Stimulated activated CD8-positive, alpha-beta memory T cell treated with anti-CD3 and anti-CD28 coated beads, Interleukin-15, amount 100 ng/mL, for 24 hours (primary cell): ENCODE data around the gene KLHL26.

Experiments used
- DNase-seq: peaks from one replicate; pipeline ENCODE4 v3.0.0-alpha.2; 2020; ENCODE audit warnings: low read depth

The KLHL26 gene

DNA sequence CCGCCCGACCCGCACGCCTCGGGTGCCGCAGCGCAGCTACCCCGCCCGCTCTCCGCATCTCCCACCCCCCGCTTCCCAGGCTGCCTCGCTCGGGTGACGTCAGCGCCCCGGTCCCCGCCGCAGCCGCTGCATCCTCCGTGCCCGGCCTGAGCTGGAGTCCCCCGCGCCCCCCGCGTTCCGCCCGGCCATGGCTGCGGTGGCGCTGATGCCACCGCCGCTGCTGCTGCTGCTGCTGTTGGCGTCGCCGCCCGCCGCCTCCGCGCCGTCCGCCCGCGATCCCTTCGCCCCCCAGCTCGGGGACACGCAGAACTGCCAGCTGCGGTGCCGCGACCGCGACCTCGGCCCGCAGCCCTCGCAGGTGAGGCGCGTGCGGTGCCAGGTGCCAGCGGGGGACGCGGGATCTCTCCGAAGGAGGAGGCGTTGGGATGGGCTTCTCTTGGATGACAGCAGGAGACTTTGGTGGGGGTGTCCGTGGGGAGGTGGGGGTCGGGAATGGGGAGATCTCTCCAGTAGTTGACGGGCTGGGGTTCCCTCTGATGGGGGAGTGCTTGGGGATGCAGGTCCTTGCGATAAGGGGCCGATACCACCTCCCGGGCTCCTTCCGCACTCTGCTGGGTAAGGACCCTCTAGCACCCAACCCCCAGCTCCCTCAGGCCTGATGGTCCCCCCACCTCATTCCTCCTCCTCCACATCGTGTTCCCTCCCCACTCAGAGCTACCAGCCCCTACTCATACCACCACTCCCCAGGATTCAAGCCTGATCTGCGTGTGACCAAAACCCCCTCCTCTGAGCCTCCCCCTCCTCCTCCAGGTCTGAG is 23.8 kb upstream of the KLHL26 start, which contains the start of gene TMEM59L:
Gene TMEM59L, plus strand, starts transcription at position 99 of the 817 bp plus-strand sequence. Its CDS starts 89 bp downstream, at position 188.
- DNase-seq: no peak

DNA sequence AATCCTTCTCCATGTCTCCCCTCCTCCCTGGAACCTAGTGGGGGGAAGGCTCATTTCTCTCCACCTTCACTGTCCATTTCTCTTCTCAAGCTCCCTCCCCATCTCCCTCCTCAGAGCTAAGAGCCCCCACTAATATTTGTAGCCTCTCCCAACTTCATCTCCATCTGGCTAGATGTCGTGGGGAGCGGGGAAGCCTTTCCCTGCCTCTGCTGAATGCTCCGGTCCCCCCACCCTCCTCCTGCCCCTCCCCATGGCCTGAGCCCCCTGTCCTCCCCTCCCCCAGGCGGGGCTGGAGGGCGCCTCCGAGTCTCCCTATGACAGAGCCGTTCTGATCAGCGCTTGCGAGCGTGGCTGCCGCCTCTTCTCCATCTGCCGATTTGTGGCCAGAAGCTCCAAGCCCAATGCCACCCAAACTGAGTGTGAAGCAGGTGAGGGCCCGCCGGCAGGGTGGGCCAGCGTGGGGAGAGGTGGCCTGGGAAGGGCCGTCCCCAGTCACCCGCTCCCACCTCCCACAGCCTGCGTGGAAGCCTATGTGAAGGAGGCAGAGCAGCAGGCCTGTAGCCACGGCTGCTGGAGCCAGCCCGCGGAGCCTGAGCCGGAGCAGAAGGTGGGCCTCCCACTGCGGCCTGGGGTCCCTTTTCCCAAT is 23.1 kb upstream of the KLHL26 start:
- no peak for DNase-seq

DNA sequence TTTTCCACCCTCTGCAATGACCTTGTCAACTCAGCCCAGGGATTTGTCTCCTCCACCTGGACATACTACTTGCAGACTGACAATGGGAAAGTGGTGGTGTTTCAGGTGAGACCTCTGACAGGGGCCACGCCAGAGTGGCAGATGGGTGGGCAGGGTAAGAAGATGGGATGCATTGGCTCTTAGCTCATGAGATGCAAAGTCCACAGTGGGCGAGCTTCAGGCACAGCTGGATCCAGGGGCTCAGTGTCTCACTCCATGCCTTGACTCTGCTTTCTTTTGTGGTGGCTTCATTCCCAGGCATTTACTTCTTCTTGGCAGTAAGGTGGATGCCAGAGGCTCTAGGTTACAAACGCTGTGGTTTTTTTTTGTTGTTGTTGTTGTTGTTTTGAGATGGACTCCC is 20.8 kb upstream of the KLHL26 start:
- DNase-seq: no peak

DNA sequence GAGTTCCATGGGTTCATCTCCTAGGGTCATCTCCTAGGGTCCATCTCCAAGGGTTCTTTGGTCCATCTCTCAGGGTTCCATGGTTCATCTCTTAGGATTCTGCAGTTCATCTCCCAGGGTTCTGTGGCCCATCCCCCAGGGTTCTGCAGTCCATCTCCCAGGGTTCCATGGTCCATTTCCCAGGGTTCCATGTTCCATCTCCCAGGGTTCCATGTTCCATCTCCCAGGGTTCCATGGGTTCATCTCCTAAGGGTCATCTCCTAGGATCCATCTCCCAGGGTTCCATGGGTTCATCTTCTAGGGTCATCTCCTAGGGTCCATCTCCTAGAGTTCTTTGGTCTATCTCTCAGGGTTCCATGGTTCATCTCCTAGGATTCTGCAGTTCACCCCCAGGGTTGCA is 19.3 kb upstream of the KLHL26 start:
- DNase-seq: no peak

DNA sequence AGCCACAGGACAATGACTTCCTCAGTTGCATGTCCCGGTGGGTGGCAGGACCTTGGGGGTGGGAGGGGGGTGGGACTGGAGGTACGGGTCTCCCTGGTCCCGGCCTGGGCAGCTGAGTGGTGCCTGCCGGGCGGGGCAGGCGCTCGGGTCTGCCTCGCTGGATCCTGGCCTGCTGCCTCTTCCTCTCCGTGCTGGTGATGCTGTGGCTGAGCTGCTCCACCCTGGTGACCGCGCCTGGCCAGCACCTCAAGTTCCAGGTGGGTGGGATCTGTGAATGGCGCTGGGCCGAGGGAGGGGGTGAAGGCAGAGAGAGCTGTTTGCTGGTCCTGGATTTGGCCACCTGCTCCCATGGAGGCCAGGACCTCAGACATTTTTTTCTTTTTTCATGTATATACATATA is 18.6 kb upstream of the KLHL26 start:
- no peak for DNase-seq

DNA sequence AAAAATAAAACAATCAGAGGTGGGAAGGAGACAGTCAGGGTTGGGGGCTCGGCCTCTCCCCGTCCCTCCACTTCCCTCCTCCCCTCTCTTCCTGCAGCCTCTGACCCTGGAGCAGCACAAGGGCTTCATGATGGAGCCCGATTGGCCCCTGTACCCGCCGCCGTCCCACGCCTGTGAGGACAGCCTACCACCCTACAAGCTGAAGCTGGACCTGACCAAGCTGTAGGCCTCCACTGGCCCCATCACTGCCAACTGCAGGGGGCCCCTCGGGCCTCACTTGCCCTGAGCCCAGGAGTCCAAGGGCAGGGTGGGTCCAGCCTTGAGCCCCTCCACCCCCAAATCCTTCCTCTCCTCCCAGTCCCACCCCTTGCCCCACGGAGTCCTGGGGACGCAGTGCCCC is 16.5 kb upstream of the KLHL26 start:
- no peak for DNase-seq

DNA sequence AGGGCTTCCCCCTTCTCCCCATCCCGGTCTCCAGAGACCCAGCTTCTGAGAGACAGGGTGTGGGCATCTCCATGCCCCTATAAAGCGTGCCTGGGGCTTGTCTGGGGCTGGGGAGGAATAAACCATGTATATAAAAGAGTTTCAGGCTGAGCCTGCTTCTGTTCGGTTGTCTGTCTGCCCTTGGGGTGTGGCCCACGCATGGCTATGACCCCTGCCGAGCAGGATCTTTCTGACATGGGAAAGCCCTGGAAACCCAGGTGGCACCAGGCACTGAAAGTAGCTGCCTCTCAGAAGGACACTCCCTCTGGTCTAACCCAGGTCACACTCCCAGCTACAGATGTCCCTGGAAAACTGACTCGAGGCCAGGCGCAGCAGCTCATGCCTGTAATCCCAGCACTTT is 15.9 kb upstream of the KLHL26 start:
- DNase-seq: no peak

DNA sequence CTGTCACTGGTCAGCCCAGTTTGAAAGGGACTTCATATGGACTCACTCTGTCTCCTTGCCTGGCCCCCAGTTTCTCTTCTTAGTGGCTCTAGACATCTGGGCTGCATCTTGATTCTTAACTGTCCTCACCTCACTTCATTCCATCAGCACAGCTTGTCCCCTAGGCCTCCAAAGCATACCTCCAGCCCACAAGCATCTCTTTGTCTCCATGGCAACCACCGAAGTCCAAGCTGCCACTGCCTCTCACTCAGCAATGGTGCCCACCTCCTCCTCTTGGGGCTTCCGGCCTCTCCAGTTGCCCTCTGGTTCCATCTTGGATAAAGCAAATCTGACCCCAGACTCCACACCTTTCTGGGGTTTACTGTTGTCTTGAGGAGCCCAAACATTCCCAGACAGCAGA is 9.9 kb upstream of the KLHL26 start:
- no peak for DNase-seq

DNA sequence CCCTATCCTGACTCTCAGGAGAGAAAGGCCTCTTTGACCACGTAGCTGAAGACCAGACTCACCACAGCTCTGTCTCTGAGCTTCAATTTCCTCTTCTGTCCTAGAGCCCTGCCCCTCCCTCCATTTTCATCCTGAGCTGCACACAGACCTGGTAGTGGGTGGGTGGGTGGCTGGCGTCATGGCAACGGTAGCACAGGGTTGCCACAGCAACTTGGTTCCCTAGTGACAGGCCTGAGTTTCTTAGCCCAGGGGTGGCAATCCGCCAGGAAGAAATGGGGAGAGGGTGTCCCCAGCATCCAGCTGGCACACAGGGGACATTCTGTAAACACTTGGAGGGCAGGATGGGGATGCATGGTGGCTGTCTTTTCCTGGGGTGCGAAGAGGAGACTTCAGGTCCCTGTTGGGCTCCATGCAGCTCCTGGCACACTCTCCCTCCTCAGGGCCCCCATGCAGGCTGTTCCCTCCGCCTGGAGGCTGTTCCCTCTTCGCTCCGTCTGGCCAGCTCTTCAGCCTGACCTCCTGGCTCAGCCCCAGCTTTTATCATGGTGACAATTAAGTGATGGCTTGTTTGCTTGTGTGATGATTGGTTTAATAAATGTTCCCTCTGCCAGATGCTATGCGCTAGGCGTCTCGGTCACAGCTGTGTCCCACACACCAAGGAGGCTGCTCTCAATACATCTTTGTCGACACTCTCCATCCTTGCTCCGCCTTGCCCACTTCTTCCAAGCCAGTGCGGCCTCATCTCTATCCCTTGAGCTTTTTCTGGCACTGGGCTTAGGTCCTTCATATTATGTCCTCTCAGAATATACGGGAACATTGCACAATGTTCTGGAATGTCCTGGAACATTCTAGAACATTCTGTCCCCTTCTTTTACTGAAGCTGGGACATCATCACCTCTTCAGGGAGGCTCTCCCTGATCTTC is 7.4 kb upstream of the KLHL26 start:
- DNase-seq: no peak

DNA sequence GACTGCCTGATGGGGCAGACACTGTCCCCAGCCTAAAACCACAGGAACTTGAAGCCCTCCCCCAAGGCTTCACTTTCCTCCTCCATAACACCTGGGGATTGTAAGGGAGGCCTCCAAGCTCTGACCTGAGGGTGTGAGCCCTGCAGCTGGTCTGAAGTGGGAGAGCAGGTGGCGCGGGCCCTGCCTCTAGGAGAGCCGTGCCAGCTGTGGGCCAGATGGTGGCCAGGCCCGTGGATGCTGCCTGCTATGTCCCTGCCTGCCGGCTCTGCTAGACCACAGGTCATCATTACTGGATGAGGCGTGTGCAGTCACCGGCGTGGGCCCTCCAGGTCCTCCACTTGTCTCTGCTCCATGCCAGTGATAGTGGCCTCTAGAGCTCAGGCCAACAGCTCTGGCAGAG is 3.5 kb upstream of the KLHL26 start:
- DNase-seq: no peak

DNA sequence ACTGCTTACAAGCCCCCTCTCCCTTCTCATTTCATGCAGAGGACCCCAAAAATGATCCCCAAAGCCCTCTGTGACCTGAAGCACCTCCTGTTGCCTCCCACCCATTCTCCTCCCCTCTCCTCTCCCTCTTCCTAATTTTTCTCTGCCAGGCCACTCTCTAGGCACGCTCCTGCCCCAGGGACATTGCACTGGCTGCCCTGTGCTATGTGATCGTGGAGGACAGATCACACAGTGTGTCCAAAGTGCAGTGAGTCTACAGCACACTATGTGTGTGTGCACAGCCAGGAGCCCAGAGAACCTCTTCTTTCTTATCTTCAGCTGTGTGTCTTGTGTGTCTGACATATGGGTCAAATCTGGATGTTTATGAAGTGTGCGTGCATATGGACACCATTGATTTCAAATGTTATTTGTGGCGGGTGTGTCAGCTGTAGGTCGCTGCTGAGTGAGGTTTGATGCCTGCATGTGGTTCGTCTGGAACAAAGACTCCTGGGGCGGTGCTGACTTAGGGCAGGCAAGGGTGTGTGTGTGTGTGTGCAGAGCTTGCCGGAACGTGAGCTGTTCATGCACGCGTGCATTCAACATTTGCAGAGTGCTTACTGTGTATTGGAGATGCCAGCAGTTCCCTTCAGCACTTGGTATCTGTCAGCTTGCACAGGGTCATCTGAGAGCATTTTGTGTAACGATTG is 2.1 kb upstream of the KLHL26 start:
- no peak for DNase-seq

DNA sequence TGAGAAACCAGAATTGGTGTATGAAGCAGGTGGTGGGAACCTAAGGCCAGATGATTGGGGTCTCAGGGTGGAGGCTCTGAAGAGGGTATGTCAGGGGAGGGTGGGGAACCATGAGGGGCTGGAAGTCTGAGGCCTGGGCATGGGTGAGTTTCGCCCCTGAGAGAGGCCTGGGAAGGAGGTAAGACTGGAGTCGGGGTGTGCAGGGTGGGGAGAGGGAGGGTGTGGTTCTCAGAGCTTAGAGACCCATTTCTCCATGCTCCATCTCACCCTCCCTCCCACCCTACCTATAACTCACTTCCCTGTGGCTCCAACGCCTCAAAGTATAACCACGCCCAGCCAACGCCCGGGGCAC is 1.0 kb upstream of the KLHL26 start:
- no peak for DNase-seq

DNA sequence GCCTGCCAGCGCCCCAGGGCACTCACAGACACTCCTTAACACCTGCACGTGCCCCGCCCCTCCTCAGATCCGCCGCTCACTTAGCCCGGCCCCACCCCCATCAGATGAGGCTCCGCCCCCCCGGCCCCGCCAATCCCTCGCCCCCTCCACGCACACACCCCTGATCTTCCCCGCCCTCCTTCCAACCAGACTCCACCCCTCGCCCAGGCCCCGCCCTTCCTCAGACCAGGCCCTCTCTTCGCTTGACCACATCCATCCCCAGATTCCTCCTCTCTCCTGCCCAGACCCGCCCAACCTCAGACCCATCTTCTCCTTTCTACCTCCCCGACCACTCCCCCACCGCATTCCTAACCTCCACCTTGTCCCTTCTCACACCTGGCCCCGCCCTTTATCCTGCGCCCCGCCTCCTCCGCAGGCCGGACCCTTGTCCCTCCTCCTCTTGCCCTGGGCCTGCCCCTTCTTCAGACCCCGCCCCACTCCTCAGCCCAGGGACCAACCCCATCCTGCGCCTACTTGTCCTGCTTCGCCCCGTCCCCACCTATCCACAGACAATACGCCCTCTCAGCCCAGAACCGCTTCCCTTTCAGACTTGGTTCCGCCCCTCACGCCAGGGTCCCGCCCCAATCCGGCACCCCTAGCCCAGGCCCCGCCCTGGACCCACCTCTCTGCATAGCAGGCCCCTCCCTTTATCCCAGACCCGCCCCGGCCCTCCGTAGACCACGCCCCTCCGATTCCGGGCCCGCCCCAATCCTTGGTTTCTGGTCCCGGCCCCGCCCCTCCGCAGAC is 452 bp upstream of the KLHL26 start:
- DNase-seq: peak; percentile 98

DNA sequence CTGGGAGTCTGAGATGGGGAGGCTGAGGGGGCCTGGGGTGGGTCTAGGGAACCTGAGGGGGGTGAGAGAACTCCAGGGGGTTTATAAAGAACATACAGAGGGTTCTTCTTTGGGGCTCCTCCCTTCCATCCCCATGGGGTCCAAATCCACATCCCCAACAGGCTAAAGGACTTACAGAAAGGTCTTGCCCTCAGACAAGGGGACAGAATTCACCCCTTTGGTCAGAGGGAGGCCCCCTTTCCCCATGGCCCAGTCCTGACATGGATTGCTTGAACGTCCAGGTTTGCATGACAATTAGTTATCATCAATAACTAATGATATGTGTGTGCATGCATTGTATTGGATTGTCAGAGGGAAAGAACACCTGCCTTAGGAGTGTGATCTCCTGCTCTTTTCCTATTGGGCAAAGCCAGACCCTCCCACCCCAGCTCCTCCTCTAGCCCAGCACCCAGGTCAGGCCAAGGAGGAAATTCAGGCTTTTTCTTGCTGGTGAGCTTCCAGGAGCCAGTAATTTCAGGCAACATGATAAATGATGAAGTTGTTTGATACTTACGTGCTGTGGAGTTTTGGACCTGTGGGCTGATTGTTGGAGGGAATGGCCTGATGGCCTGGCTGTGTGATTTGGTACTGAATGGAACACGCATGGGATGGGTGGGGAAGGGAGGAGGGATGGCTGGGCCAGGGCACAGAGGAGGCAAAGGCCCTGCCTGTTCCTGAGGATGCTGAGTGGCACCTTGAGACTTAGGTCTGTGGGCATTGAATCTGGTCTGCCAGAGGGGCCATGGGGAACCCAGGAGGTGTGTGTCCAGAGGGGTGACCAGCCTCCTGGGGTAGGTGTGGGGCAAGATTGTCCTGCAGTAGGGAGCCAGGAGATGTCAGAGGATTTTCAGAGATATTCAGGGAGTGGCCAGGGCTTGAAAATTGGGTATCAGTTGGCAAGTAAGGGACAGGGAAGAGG is 1.1 kb downstream of the KLHL26 start:
- DNase-seq: no peak

DNA sequence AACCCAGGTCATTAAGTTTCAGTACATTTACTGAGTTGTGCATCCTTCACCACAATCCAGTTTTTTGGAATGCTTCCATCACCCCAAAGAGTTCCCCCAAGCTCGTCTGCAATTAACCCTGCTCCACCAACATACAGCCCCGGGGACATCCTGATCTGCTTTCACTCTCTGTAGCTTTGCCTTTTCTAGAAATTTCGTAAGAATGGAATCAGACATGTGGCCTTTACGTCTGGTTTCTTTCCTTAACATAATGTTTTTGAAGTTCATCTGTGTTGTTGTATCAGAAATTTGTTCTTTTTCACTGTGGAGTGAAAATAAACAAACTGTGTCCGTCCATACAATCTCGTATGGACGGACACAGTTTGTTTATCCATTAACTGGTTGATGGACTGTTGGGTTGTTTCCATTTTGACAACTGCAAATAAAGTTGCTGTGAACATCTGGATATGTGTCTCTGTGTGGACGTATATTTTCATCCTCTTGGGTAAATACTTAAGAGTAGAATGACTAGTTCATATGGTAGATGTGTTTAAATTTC is 2.9 kb downstream of the KLHL26 start:
- no peak for DNase-seq

DNA sequence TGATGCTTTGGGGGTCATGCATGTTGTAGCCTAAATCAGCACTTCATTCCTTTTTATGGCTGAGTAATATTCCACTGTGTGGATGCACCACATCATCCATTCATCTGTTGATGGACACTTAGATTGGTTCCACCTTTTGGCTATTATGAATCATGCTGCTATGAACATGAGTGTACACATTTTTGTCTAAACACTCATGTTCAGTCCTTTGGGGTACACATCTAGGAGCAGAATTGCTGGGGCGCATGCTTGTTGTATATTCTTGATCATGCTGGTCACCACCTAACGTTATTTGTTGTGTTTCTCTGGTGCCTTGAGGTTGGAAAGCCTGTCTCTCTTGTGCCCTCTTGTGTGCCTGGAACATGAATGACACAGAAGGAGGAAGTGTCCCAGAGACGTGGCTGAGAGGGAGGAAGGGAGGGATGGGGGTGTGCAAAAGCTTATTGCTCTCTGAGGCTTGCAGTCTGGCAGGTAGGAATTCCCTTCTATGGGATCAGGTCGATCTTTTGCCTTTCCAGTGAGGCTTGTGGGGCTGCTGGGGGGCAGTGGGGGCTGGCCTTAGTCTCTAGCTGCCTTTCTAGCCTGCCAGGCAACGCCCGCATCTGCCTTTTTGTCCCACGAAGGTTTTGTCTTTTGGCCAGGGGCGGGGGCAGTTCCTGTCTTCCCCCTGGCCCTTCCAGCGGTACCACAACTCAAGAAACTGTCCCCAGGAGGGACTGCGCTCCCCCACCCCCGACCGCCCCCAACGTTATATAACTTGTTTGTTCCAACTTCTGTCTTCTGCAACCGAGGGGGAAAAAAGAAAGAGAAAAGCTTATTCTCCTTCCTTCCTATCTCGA is 7.6 kb downstream of the KLHL26 start:
- no peak for DNase-seq

DNA sequence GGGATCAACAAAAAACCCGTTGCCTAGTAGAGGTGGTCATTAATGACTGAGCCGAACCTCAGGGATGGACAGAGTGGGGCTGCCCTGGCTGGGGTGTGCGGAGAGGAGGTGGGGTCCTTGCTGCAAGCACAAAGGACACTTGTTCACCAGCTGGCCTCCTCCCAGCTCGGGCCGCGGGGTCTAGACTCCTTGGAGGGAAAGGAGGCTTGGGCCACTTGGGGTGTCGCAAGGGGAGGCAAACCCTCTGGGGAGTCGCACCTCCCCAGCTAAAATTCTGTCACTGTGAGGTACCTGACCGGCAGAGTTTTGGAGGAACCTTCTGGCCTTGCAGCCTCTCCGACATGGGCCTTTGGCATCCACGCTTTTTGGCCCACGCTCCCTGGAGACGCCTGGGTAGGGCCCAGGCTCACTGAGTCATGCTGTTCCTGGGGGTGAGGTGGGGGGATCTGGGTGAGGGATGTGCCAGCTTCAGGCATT is 8.2 kb downstream of the KLHL26 start:
- no peak for DNase-seq

DNA sequence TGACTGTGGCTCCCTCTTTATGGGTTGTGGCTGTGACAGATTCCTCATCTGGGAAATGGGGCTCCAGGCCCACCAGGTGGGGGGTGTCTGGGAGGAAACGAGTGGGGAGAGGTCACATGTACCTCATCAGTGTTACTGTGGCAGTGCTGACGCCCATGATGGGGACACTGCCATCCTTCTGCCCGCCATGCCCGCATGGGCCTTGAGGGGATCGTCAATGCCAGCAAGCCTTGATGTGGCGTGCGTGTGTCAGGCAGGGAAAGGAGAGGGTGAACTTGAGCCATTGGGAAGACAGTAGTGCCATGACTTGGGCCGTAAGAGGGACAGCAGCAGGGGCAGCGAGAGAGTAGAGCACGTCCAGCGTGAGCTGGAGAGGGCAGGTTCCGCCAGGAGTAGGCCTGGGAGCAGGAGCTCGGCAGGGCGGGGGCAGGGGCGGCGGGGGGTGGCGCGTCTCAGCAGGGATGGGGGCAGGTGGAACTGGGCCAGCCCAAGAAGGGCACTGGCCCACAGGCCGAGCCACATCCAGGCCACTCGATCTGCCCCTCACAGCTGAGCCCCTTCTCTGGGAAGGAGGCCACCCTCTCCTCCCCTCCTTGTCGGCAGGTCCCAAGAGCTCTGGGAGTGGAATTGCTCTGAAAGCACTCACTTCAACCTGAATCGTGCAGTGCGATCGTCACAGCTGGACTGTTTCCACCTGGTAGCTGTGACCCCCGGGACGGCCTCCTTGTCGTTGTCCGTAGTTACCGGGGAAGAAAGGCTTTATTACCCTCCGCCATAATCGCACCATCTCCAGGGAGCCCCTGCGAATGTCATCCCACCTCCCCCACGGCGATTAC is 9.9 kb downstream of the KLHL26 start:
- no peak for DNase-seq
